Measurements from ENCODE around the gene SLC12A2.

Gene SLC12A2

DNA sequence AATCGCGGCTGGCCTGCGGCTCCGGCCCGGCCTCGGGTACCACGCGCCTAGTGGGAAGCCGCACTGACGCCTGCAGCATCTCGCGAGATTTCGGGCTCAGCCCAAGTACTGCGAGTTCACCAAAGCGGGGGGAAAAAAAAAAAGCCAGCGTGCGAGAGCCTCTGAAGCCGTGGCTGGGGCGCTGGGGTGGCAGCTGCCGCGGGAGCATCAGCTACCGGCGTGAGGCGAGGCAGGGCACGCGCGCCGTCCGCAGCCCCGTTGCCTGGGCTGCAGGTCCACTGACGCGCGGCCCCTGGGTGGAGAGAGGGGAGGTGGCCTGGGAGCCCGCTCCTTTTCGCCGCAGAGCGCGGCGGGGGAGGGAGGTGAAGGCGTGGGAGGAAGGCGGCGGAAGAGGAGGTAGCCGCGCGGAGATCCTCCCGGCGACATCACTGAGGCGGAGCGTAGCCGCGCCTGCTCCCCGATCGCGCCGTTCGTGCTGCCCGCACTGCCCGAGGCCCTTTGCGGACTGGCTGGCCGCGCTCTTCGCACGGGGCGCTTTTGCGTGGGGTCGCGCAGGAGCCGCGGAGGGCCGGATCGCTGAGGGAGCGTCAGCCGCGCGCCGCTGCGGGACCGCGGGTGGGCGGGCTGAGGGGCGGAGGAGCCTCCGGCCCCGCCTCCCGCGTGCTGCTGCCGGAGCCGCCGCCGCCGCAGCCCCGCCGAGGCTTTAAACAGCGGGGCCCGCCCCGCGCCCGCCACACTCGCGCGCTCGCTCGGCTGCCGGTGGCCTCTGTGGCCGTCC lies at the start of gene SLC12A2:
TSS of gene SLC12A2 (plus strand) at position 734 of the 778 bp plus-strand sequence. CDS start 189 bp downstream, outside the sequence.
- Mint-ChIP-seq H3K4me3 (peak within 1 kb of the TSS; percentile 92), H3K27ac (peak within 1 kb of the TSS; percentile 91), H3K36me3 (peaks cover 12% of the 10 kb centered on the region), H3K9me3 (no peaks in the 10 kb centered on the region), H3K4me1 (peaks cover 73% of the 10 kb centered on the region), H3K27me3 (no peaks in the 10 kb centered on the region)

DNA sequence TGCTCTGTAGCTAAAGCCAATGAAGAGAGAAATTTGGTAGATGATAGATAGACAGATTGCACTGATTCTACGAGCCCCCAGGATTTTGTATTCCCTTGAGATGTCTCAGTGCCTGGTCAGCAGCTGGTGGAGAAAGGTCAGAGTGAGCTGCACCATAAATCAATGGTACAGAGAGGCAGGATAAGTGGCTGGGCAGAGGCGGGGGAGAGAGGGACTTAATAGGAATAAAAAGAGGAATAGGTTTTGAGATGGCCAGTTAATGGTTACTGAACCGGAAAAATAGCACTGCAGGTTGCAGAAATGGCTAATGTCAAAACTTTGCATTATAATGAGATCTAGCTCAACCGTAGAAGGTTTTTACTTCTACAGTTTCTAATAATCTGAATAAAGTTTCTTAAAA lies 47.9 kb upstream of the SLC12A2 start:
- Mint-ChIP-seq H3K36me3 (peaks cover 27% of the 10 kb centered on the region), H3K27ac (no peak overlapping the region), H3K9me3 (peaks cover 4% of the 10 kb centered on the region), H3K27me3 (no peaks in the 10 kb centered on the region), H3K4me3 (no peak overlapping the region), H3K4me1 (peaks cover 5% of the 10 kb centered on the region)

DNA sequence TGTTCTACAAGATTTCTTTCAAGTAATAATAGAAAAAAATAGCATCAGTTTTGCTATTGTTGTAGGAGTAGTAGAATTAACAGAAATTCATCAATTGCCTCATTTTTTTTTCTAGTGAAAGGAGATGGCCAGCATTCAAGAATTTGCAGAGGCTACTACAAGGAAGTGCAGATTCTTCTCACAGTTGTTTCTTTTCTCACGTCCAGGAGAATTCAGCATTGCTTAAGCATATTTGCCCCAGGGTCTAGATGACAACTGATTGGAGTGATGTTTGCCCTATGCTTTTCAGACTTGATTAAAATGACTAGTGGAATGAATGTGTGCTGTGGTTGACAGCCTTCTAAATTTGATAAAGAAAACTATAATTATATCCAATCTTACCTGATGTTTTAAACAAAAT lies 46.6 kb upstream of the SLC12A2 start:
- Mint-ChIP-seq H3K27me3 (no peaks in the 10 kb centered on the region), H3K4me3 (no peak overlapping the region), H3K36me3 (peaks cover 21% of the 10 kb centered on the region), H3K27ac (no peak overlapping the region), H3K4me1 (peaks cover 5% of the 10 kb centered on the region), H3K9me3 (peaks cover 4% of the 10 kb centered on the region)

DNA sequence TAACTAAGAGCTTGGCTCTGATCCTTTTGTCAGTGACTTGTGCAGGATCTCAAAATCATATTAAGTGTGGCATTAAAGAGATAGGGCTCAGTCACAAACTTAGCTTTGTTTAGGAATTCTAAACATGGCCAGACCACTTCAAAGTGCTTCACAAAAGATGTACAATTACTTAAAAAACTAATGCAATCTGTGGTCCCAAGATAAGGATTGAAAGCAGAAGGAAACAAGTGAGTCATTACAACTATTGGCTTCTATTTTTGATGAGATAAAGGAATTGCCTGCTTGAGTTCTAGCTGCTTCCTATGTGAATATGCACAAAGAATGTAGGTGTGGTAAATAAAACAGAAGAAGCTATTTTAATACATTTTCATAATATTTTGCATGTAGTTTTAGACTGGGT lies 44.9 kb upstream of the SLC12A2 start:
- Mint-ChIP-seq H3K4me1 (no peaks in the 10 kb centered on the region), H3K4me3 (no peak overlapping the region)

DNA sequence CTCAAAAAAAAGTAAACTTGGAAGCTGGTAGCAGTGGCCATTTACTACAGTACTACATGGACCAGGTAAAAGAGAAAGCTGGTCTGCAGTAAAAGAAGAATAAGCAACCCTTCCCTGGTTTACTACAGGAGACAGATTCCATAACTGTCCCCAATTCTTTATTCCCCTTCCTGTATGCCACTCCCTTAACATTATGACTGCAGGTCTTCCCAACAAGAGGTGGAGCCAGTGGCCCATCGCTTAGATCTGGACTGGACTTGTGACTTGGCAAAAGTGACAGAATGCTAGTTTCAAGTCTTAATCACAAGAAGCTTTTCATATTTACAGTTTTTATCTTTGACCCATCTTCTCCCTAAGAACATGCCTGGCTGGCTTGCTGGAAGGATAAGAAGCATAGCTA lies 42.6 kb upstream of the SLC12A2 start:
- Mint-ChIP-seq H3K27ac (no peak overlapping the region), H3K4me1 (no peaks in the 10 kb centered on the region)

More for the DNA sequence above, 44.9 kb upstream of the SLC12A2 start:
- Mint-ChIP-seq H3K27ac (no peak overlapping the region), H3K36me3 (peaks cover 19% of the 10 kb centered on the region), H3K27me3 (no peaks in the 10 kb centered on the region), H3K9me3 (peaks cover 4% of the 10 kb centered on the region)

DNA sequence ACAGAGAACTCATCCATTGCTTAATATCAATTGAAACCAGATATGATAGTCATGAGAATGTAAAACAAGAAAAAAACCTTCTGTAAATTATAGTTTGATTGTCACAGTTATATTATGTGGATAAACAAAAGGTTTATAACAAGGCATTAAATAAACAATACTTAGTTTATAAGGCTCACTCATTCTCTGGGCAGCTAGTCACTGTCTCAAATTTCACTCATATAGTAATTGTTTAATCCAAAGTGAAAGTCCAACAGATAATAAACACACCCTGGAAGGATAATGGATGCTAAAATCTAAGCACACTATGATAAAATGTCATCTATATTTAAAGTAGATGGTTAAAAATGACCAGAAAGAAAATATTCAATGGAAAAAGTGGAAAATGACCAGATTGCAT lies 30.8 kb upstream of the SLC12A2 start:
- Mint-ChIP-seq H3K27ac (no peak overlapping the region), H3K4me3 (no peak overlapping the region), H3K27me3 (no peaks in the 10 kb centered on the region), H3K4me1 (peaks cover 11% of the 10 kb centered on the region), H3K36me3 (peaks cover 31% of the 10 kb centered on the region), H3K9me3 (no peaks in the 10 kb centered on the region)

More for the DNA sequence above, 42.6 kb upstream of the SLC12A2 start:
- Mint-ChIP-seq H3K9me3 (no peaks in the 10 kb centered on the region), H3K36me3 (peaks cover 15% of the 10 kb centered on the region), H3K27me3 (no peaks in the 10 kb centered on the region), H3K4me3 (no peak overlapping the region)

DNA sequence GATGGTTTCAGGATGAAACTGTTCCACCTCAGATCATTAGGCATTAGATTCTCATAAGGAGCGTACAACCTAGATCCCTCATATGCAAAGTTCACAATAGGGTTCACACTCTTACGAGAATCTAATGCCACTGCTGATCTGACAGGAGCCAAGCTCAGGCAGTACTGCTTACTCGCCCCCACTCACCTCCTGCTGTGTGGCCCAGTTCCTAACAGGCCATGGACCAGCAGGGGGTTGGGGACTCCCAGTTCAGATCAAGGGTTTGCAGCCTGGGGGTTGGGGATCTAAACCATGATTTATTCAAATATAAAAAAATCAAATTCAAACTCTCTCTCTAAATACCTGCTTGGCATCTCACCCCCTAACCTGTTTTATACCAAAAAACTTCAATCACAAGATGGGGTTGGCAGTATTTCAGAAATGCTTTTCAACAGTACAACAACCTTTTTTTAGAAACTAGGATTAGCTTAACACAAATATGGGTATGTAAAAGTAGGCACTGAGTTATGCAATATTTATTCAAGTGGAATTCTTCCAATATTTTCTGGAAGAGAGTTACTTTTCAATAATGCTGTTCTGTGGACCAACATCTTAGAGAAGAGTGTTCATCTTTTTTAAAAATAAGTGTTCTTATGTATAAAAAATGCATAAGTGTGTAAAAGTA lies 30.1 kb upstream of the SLC12A2 start:
- no peaks in the 10 kb centered on the region for H3K27me3 Mint-ChIP-seq
- peaks cover 4% of the 10 kb centered on the region for H3K4me1 Mint-ChIP-seq
- H3K27ac Mint-ChIP-seq, result no peak overlapping the region
- no peaks in the 10 kb centered on the region for H3K9me3 Mint-ChIP-seq
- H3K4me3 Mint-ChIP-seq, result no peak overlapping the region
- peaks cover 27% of the 10 kb centered on the region for H3K36me3 Mint-ChIP-seq

DNA sequence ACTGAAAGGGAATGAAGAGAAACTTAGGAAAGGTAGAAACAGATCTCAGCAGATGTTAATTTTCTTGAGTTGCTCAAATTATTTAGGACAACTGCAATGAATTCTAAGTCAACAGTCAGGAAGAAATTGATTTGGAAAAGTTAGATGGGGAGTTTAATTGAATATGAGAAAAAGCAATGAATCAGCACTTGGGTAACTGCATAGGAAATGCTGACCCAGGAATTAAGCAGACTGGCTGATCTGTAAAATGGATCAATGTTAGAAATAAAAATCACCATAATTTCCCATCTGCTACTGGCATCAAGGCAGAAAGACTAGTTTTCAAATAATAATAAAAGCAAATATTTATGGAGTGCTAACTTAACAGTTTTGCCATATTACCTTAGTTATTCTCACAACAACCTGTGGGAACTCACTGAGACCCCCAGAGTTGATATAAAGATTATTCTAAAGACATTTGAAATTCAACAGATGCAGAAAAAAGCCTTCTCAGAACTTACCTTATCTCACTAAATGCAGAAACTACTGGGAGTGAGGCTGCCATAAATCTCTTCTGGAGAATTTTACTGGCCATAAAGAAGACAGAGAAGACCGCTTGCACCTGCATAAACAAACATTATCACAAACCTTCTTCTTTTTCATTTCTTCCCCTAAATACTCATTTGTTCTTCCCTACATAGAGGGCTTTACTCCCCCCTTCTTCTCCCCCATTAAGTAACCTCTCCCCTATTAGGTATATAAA lies 22.8 kb upstream of the SLC12A2 start:
- Mint-ChIP-seq H3K4me1 (peaks cover 14% of the 10 kb centered on the region), H3K27me3 (no peaks in the 10 kb centered on the region), H3K9me3 (no peaks in the 10 kb centered on the region), H3K27ac (no peak overlapping the region), H3K36me3 (peaks cover 20% of the 10 kb centered on the region), H3K4me3 (no peak overlapping the region)

DNA sequence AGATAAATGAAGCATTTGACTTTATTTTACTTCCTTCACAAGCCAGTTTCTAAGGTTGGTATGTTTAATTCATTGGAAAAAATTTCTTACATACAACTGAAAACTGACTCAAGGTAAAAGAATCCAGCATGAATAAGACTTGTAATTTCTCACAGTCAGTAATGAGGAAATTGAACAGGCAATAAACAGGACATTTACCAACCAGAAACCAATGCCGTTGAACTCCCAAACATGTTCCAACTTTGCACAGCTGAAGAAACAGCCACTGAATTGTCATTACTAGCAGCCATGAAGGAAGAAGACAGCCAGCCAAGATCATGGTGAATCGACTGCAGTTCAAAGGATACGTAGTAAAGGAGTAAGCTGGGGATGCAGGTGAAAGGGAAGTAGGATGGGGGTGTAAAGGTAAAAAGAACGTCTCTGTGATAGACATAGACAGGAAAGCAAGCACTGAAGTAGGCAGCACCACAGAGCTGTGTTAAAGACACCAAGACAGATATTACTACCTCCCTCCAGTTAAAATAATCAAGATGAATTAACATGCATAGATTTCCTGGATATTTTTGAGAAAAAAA lies 21.3 kb upstream of the SLC12A2 start:
- Mint-ChIP-seq H3K36me3 (peaks cover 12% of the 10 kb centered on the region), H3K27me3 (no peaks in the 10 kb centered on the region), H3K27ac (no peak overlapping the region), H3K4me3 (no peak overlapping the region), H3K4me1 (peaks cover 19% of the 10 kb centered on the region), H3K9me3 (no peaks in the 10 kb centered on the region)

DNA sequence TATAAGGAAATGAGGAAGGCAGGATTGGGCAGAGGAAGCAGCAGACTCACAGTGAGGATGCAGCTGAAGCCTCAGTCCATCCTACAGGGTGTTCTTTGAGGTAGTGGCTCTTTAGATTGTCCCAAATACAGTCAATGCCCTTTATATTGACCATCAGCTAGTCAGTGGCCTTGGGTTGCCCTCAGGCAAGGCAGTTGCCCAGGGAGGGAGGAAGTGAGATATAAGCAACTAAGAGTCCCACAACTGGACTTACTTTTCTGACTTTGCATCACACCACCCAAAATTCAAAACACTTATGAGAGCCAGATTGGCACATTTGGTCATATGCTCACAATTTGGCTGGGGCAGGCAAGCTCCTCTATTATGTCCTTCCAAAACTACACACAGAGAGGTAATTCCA lies 9.4 kb upstream of the SLC12A2 start:
- Mint-ChIP-seq H3K4me1 (peaks cover 24% of the 10 kb centered on the region), H3K27ac (no peak overlapping the region), H3K27me3 (no peaks in the 10 kb centered on the region), H3K9me3 (no peaks in the 10 kb centered on the region), H3K36me3 (peaks cover 6% of the 10 kb centered on the region), H3K4me3 (no peak overlapping the region)

DNA sequence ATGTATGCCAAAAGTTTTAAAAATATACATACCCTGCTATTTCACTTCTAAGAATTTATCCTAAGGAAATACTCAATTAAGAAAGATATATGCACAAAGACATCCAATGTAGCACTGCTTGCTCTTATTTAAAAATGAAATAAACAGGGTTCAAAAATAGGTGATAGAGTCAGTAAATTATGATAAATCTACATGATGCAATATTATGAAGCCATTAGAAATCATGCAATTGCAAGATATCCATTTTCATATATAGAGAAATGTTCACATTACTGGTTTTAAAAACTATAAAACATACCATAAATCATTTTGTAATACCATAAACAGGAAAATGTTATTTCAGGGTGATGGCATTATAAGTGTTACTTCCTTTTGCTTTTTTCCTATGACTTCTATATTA lies 8.6 kb upstream of the SLC12A2 start:
- H3K9me3 Mint-ChIP-seq, result no peaks in the 10 kb centered on the region
- H3K36me3 Mint-ChIP-seq, result peaks cover 7% of the 10 kb centered on the region
- no peak overlapping the region for H3K27ac Mint-ChIP-seq
- H3K4me3 Mint-ChIP-seq, result no peak overlapping the region
- H3K4me1 Mint-ChIP-seq, result peaks cover 27% of the 10 kb centered on the region
- no peaks in the 10 kb centered on the region for H3K27me3 Mint-ChIP-seq

DNA sequence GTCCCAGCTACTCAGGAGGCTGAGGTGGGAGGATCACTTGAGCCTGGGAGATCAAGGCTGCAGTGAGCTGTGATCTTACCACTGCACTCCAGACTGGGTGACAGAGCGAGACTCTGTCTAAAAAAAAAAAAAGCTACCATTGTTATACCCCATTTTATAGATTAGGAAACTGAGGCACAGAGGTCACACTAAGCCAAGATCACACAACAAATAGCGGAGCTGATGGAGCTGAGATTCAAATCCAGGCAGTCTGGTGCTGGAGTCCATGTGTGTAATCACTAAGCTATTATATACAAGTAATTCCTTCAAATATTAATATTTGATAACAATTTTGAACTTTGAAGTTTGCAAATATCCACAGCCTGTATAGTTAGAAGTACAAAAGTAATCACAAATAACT lies 6.0 kb upstream of the SLC12A2 start:
- Mint-ChIP-seq H3K4me3 (no peak overlapping the region), H3K36me3 (peaks cover 12% of the 10 kb centered on the region), H3K27ac (no peak overlapping the region), H3K27me3 (no peaks in the 10 kb centered on the region), H3K9me3 (no peaks in the 10 kb centered on the region), H3K4me1 (peaks cover 43% of the 10 kb centered on the region)

DNA sequence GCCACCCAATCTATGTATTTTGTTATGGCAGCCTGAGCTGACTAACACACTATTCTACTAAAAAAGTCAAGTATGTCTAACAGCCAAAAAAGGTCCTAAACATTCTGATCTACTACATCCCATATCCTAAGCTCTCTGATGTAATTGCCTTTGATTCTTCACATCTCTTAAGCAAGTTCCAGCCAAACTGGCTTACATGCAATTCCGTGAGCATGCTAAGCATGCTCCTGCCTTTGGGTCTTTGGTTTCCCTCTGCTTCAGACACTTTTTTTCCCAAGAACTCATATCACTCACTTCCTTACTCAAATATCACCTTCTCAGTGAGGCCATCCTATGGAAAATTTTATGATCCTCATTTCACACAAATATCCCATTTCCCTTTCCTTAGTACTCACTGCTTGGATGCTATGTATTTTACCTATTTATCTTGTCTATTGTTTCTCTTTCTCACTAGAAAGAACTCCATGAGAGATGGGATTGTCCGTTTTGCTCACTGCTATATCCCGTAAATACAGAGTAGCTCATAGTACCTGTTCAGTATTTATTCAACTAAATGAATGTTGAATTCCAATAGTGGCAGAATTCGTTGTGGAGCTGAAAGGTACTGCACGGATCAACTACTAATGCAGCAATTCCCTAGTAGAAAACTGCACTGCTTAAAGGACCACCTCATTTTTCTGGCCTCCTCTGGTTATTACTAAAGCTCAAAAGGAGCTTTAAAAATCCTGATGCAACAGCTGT lies 2.3 kb upstream of the SLC12A2 start:
- Mint-ChIP-seq H3K27ac (peak overlapping the region; percentile 91), H3K9me3 (no peaks in the 10 kb centered on the region)

DNA sequence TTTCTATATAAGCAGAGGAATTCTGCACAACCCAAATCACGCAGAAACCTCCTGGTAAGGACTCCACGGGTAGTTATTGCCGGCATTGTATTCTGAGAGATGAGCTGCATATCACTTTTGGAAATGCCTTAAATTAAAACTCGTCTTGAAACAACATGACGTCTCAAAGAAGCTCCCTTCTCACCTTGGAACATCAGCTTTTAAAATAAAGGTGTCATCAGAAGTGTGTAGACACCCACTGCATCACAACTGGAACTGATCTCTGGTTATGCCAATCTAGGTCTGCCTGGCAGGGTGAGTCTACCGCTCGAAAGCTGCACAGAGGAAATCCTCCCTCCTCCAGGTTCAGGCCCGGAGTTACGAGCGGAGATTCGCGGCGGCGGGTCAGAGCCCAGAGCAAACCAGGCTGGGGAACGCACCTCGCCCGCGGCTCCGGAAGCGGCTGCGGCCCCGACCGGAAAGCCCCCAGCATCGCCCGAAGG lies 974 bp upstream of the SLC12A2 start:
- H3K4me1 Mint-ChIP-seq, result peaks cover 67% of the 10 kb centered on the region
- H3K9me3 Mint-ChIP-seq, result no peaks in the 10 kb centered on the region
- peak overlapping the region; percentile 91 for H3K27ac Mint-ChIP-seq

More for the DNA sequence above, 2.3 kb upstream of the SLC12A2 start:
- H3K27me3 Mint-ChIP-seq, result no peaks in the 10 kb centered on the region
- H3K4me3 Mint-ChIP-seq, result peak overlapping the region; percentile 92
- peaks cover 11% of the 10 kb centered on the region for H3K36me3 Mint-ChIP-seq
- H3K4me1 Mint-ChIP-seq, result peaks cover 56% of the 10 kb centered on the region

DNA sequence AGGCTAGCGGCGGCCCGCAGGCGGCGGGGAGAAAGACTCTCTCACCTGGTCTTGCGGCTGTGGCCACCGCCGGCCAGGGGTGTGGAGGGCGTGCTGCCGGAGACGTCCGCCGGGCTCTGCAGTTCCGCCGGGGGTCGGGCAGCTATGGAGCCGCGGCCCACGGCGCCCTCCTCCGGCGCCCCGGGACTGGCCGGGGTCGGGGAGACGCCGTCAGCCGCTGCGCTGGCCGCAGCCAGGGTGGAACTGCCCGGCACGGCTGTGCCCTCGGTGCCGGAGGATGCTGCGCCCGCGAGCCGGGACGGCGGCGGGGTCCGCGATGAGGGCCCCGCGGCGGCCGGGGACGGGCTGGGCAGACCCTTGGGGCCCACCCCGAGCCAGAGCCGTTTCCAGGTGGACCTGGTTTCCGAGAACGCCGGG lies 253 bp downstream of the SLC12A2 start:
- no peak overlapping the region for H3K27ac Mint-ChIP-seq
- H3K4me1 Mint-ChIP-seq, result peaks cover 68% of the 10 kb centered on the region
- peaks cover 12% of the 10 kb centered on the region for H3K36me3 Mint-ChIP-seq
- H3K27me3 Mint-ChIP-seq, result no peaks in the 10 kb centered on the region
- H3K4me3 Mint-ChIP-seq, result no peak overlapping the region
- H3K9me3 Mint-ChIP-seq, result no peaks in the 10 kb centered on the region

More for the DNA sequence above, 974 bp upstream of the SLC12A2 start:
- H3K27me3 Mint-ChIP-seq, result no peaks in the 10 kb centered on the region
- H3K4me3 Mint-ChIP-seq, result peak overlapping the region; percentile 92
- H3K36me3 Mint-ChIP-seq, result peaks cover 11% of the 10 kb centered on the region
